OCI-LY7 (cell line): ENCODE results near the gene STK26.
A peak's percentile ranks its signal among the peaks of the same experiment; 100 is the strongest.

Source experiments
- EZH2phosphoT487 ChIP-seq: fragments of 200-600 bp; sonication (generic); IDR thresholded peaks from 2 replicates; pipeline ENCODE4 v1.6.1; 2018; ENCODE audit warnings: low read depth, borderline replicate concordance, mild to moderate bottlenecking, mixed run types, antibody characterized with exemption, low read length, moderate library complexity, mixed read lengths
- TF ChIP-seq, protein P1 (sequence below): fragments of 200-600 bp; sonication (generic); conservative IDR thresholded peaks from 2 replicates; pipeline ENCODE4 v1.5.1; 2014; ENCODE audit warnings: mild to moderate bottlenecking, antibody characterized with exemption, low read length, moderate library complexity, mixed read lengths

- TF ChIP-seq, protein P1, sequence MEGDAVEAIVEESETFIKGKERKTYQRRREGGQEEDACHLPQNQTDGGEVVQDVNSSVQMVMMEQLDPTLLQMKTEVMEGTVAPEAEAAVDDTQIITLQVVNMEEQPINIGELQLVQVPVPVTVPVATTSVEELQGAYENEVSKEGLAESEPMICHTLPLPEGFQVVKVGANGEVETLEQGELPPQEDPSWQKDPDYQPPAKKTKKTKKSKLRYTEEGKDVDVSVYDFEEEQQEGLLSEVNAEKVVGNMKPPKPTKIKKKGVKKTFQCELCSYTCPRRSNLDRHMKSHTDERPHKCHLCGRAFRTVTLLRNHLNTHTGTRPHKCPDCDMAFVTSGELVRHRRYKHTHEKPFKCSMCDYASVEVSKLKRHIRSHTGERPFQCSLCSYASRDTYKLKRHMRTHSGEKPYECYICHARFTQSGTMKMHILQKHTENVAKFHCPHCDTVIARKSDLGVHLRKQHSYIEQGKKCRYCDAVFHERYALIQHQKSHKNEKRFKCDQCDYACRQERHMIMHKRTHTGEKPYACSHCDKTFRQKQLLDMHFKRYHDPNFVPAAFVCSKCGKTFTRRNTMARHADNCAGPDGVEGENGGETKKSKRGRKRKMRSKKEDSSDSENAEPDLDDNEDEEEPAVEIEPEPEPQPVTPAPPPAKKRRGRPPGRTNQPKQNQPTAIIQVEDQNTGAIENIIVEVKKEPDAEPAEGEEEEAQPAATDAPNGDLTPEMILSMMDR: peak; percentile 71
- TF ChIP-seq EZH2phosphoT487: no peak
Observed at GRCh38 chrX:132092439-132093065, 69.5 kb downstream of the STK26 start.
